ENCODE data around the gene TNFRSF8. TPM values are rescaled to one million over a fixed set of nuclear protein-coding genes. Genes with fewer than 3 reads are reported as not detected.

Gene TNFRSF8
- total and polyA plus RNA-seq, 7 donors, result 0.68 to 1.8 (median 0.87) TPM; not detected in 1

DNA sequence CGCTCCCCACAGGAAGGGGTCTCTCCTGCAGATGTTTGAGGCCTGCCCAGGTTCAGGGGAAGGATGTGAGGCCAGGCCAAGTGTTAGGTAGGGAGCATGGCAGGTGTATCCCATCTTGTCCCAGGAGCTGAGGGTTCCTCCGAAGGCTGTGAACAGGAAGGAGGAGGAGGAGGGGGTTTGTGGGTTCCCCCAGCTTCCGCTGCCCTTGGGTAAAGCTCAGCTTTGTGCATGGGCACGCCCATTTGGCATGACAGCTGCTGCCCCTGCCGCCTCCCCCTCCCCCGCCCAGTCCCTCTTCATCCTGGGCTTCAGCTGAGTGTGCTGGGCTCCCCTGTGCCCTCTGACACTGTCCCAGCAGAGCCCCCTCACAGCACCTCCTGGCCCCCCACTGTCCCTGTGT, 25.5 kb downstream of the TNFRSF8 start:
- intact Hi-C loops (cut with DNase I), result no loop called here
- no peak for DNase-seq
- H3K27ac ChIP-seq, result no peak overlapping the region

DNA sequence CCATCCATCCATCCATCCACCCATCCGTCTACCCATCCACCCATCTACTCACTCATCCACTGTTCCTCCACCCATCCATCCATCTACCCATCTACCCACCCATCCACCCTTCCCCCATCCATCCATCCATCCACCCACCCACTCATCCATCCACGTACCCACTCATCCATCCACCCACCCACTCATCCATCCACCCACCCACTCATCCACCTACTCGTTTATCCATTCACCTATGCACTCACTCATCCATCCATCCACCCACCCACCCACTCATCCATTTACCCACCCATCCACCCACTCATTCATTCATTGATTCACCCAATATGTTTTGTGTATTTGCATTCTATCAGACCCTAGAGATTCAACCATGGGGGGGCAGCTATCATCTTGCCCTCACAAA, 27.2 kb downstream of the TNFRSF8 start:
- Histone ChIP-seq H3K9me3 (no peaks in the 10 kb centered on the region), H3K27me3 (no peaks in the 10 kb centered on the region), H3K27ac (no peak overlapping the region), H3K4me3 (no peak overlapping the region), H3K4me1 (no peaks in the 10 kb centered on the region), H3K36me3 (no peaks in the 10 kb centered on the region)
- TF ChIP-seq EP300 (IDR thresholded peaks at IDR 0.05) (no peak), POLR2A (IDR thresholded peaks at IDR 0.05) (no peak), CTCF (IDR thresholded peaks at IDR 0.05) (no peak), POLR2AphosphoS5 (IDR thresholded peaks at IDR 0.05) (no peak)
- 92 to 95% methylated on average over 3 of the region's 3 CpGs for WGBS, 2 donors
- intact Hi-C loops (cut with DNase I), result no loop called here
- DNase-seq, result no peak

More for the DNA sequence above, 25.5 kb downstream of the TNFRSF8 start:
- Histone ChIP-seq H3K4me3 (no peak overlapping the region), H3K27me3 (no peaks in the 10 kb centered on the region), H3K36me3 (no peaks in the 10 kb centered on the region), H3K9me3 (no peaks in the 10 kb centered on the region), H3K4me1 (no peaks in the 10 kb centered on the region)
- 34 to 68% methylated on average over 6 of the region's 6 CpGs for WGBS, 2 donors
- TF ChIP-seq EP300 (IDR thresholded peaks at IDR 0.05) (no peak), POLR2AphosphoS5 (IDR thresholded peaks at IDR 0.05) (no peak), CTCF (IDR thresholded peaks at IDR 0.05) (no peak), POLR2A (IDR thresholded peaks at IDR 0.05) (no peak)

DNA sequence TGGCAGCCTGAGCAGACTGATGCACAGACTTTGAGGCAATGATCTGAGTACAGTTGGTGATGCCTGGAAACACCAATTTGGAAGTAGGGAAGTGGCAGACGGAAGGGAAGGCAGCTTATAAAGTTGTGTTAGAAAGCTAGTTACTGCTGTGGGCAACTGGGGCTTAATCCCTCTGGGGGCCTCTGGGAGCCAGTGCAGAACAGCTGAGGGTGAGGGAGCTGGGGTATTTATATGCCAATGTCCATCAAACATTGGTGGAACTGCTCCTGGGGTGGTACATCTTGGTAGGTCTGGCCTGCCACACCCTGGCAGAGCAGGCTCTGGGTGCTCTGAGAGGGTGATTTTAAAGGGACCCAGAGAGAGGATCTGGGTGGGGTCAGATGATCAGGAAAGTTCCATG, 28.1 kb downstream of the TNFRSF8 start:
- no peaks in the 10 kb centered on the region for H3K36me3 ChIP-seq
- no peak for TF ChIP-seq EP300 (IDR thresholded peaks at IDR 0.05)
- H3K4me1 ChIP-seq, result no peaks in the 10 kb centered on the region
- H3K4me3 ChIP-seq, result no peak overlapping the region
- 93% methylated on average over 1 of the region's 1 CpG for WGBS, 2 donors
- H3K27ac ChIP-seq, result no peak overlapping the region
- H3K9me3 ChIP-seq, result no peaks in the 10 kb centered on the region
- no peak for DNase-seq
- no peaks in the 10 kb centered on the region for H3K27me3 ChIP-seq
- intact Hi-C loops (cut with DNase I), result no loop called here

DNA sequence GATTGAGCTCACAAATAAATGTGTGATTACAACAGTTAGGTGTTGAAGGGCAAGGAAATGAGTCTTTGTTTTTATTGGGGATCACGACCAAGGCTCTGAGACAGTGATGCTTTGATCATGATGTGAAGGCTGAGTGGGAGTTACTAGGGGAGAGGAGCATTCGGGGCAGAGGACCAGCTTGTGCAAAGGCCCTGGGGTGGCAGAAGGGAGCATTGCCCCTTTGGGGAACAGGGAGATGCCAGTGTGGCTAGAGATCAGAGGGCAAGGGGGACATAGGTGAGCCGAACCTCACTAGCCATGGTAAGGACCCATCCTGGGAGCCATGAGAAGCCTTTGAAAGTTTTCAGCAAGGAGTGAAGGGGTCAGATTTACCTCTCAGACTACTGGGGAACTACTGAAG, 31.1 kb downstream of the TNFRSF8 start:
- no peak for DNase-seq
- TF ChIP-seq POLR2A (IDR thresholded peaks at IDR 0.05) (no peak), EP300 (IDR thresholded peaks at IDR 0.05) (no peak), CTCF (IDR thresholded peaks at IDR 0.05) (no peak), POLR2AphosphoS5 (IDR thresholded peaks at IDR 0.05) (no peak)
- Histone ChIP-seq H3K36me3 (no peaks in the 10 kb centered on the region), H3K4me1 (no peaks in the 10 kb centered on the region), H3K27ac (no peak overlapping the region), H3K9me3 (no peaks in the 10 kb centered on the region), H3K4me3 (no peak overlapping the region), H3K27me3 (no peaks in the 10 kb centered on the region)
- 76 to 85% methylated on average over 3 of the region's 3 CpGs for WGBS, 2 donors
- intact Hi-C loops (cut with DNase I), result no loop called here

GRCh38 chr1:12095452-12096263, 32.6 kb downstream of the TNFRSF8 start:
- no peak for DNase-seq
- 90 to 94% methylated on average over 10 of the region's 10 CpGs for WGBS, 2 donors
- H3K36me3 ChIP-seq, result no peaks in the 10 kb centered on the region

More at GRCh38 chr1:12095452-12096263, 32.6 kb downstream of the TNFRSF8 start:
- H3K27ac ChIP-seq, result no peak overlapping the region
- TF ChIP-seq CTCF (IDR thresholded peaks at IDR 0.05), result no peak
- no peak for TF ChIP-seq POLR2AphosphoS5 (IDR thresholded peaks at IDR 0.05)
- no peak for TF ChIP-seq POLR2A (IDR thresholded peaks at IDR 0.05)
- no peak for TF ChIP-seq EP300 (IDR thresholded peaks at IDR 0.05)
- H3K4me3 ChIP-seq, result no peak overlapping the region
- no peaks in the 10 kb centered on the region for H3K4me1 ChIP-seq
- no peaks in the 10 kb centered on the region for H3K9me3 ChIP-seq
- no peaks in the 10 kb centered on the region for H3K27me3 ChIP-seq
- intact Hi-C loops (cut with DNase I), result no loop called here
